Measurements from ENCODE around the gene COL4A3. TPM values are rescaled to one million over a fixed set of nuclear protein-coding genes. Genes with fewer than 3 reads are reported as not detected.

Gene COL4A3
- polyA plus RNA-seq, 1 donor from 2014 or later, result 0.10 TPM

DNA sequence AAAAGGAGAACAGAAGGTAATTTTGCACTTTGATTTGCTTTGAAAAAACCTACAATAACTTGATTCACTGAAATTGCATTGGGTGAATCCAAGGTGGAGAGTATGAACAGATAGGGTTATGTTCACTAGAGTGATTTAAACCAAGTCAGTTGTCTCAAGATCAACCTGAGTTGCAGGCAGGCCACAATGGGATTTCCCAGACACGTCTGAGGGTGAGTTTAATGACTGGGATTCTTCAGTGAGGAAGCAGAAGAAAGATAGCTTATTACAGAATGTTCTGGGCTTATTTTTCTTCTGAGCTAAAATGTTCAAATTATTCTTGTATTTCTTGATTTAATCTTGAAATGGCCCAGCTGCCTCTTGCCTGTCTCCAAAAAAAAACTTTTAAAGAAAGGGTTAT is 20.5 kb upstream of the COL4A3 start:
- H2AFZ ChIP-seq (ENCODE audit: low read depth, low read length), result no peak overlapping the region
- H3K9me2 ChIP-seq (ENCODE audit: insufficient read depth, low read length), result no peaks in the 10 kb centered on the region
- H3K27ac ChIP-seq (ENCODE audit: low read length), result no peak overlapping the region
- H3F3A ChIP-seq (ENCODE audit: insufficient read depth, low read length, poor library complexity, severe bottlenecking), result no peaks in the 10 kb centered on the region
- no peaks in the 10 kb centered on the region for H4K20me1 ChIP-seq (ENCODE audit: insufficient read depth)
- no peaks in the 10 kb centered on the region for H3K36me3 ChIP-seq (ENCODE audit: insufficient read depth, low read length)
- TF ChIP-seq TAF1 (IDR thresholded peaks at IDR 0.05; ENCODE audit: low read depth), result no peak
- TF ChIP-seq POLR2AphosphoS5 (IDR thresholded peaks at IDR 0.05), result no peak
- TF ChIP-seq SMC3 (conservative IDR thresholded peaks at IDR 0.05; ENCODE audit: poor library complexity), result no peak
- TF ChIP-seq RAD21 (conservative IDR thresholded peaks at IDR 0.05), result no peak
- TF ChIP-seq MXI1 (conservative IDR thresholded peaks at IDR 0.05; ENCODE audit: poor library complexity, severe bottlenecking), result no peak
- TF ChIP-seq, protein P1, sequence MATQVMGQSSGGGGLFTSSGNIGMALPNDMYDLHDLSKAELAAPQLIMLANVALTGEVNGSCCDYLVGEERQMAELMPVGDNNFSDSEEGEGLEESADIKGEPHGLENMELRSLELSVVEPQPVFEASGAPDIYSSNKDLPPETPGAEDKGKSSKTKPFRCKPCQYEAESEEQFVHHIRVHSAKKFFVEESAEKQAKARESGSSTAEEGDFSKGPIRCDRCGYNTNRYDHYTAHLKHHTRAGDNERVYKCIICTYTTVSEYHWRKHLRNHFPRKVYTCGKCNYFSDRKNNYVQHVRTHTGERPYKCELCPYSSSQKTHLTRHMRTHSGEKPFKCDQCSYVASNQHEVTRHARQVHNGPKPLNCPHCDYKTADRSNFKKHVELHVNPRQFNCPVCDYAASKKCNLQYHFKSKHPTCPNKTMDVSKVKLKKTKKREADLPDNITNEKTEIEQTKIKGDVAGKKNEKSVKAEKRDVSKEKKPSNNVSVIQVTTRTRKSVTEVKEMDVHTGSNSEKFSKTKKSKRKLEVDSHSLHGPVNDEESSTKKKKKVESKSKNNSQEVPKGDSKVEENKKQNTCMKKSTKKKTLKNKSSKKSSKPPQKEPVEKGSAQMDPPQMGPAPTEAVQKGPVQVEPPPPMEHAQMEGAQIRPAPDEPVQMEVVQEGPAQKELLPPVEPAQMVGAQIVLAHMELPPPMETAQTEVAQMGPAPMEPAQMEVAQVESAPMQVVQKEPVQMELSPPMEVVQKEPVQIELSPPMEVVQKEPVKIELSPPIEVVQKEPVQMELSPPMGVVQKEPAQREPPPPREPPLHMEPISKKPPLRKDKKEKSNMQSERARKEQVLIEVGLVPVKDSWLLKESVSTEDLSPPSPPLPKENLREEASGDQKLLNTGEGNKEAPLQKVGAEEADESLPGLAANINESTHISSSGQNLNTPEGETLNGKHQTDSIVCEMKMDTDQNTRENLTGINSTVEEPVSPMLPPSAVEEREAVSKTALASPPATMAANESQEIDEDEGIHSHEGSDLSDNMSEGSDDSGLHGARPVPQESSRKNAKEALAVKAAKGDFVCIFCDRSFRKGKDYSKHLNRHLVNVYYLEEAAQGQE (IDR thresholded peaks at IDR 0.05; ENCODE audit: borderline replicate concordance), result no peak
- TF ChIP-seq EZH2 (IDR thresholded peaks at IDR 0.05; ENCODE audit: borderline replicate concordance, insufficient read depth, low read length, poor library complexity, severe bottlenecking), result no peak
- no peak for TF ChIP-seq EP300 (conservative IDR thresholded peaks at IDR 0.05; ENCODE audit: poor library complexity, severe bottlenecking)
- TF ChIP-seq, protein P2, sequence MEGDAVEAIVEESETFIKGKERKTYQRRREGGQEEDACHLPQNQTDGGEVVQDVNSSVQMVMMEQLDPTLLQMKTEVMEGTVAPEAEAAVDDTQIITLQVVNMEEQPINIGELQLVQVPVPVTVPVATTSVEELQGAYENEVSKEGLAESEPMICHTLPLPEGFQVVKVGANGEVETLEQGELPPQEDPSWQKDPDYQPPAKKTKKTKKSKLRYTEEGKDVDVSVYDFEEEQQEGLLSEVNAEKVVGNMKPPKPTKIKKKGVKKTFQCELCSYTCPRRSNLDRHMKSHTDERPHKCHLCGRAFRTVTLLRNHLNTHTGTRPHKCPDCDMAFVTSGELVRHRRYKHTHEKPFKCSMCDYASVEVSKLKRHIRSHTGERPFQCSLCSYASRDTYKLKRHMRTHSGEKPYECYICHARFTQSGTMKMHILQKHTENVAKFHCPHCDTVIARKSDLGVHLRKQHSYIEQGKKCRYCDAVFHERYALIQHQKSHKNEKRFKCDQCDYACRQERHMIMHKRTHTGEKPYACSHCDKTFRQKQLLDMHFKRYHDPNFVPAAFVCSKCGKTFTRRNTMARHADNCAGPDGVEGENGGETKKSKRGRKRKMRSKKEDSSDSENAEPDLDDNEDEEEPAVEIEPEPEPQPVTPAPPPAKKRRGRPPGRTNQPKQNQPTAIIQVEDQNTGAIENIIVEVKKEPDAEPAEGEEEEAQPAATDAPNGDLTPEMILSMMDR (IDR thresholded peaks at IDR 0.05; ENCODE audit: poor library complexity, severe bottlenecking), result no peak
- no peak overlapping the region for H3K4me2 ChIP-seq (ENCODE audit: low read length)
- H3K9ac ChIP-seq (ENCODE audit: low read length), result no peak overlapping the region
- no peaks in the 10 kb centered on the region for H3K79me2 ChIP-seq (replicated peaks; ENCODE audit: insufficient read depth, low read length)
- H3K27me3 ChIP-seq (ENCODE audit: insufficient read depth, low read depth, low read length), result no peaks in the 10 kb centered on the region
- no peak overlapping the region for H3K4me3 ChIP-seq (ENCODE audit: low read length)
- H3K9me3 ChIP-seq (ENCODE audit: low read length), result no peaks in the 10 kb centered on the region

DNA sequence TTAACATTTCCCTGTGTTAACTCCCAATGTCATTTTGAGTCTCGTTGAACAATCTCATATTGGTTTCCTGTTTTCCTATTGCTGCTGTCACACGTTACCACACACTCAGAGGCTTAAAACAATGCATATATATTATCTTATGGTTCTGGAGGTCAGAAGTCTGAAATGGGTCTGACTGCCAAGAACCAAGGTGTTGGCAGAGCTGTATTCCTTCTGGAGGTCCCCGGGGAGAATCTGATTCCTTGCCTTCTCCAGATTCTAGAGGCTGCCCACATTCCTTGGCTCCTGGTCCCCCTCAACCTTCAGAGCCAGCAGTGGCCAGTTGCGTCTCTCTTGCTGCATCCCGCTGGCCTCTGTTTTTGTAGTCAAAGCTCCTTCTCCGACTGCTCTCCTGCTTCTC is 18.0 kb upstream of the COL4A3 start:
- no peaks in the 10 kb centered on the region for H3F3A ChIP-seq (ENCODE audit: insufficient read depth, low read length, poor library complexity, severe bottlenecking)
- no peak overlapping the region for H3K9ac ChIP-seq (ENCODE audit: low read length)
- no peaks in the 10 kb centered on the region for H3K36me3 ChIP-seq (ENCODE audit: insufficient read depth, low read length)

More for the DNA sequence above, 18.0 kb upstream of the COL4A3 start:
- Histone ChIP-seq H3K4me3 (ENCODE audit: low read length) (no peak overlapping the region), H3K9me3 (ENCODE audit: low read length) (no peaks in the 10 kb centered on the region), H3K4me2 (ENCODE audit: low read length) (no peak overlapping the region), H3K79me2 (replicated peaks; ENCODE audit: insufficient read depth, low read length) (no peaks in the 10 kb centered on the region), H3K9me2 (ENCODE audit: insufficient read depth, low read length) (no peaks in the 10 kb centered on the region), H3K27ac (ENCODE audit: low read length) (no peak overlapping the region), H3K27me3 (ENCODE audit: insufficient read depth, low read depth, low read length) (no peaks in the 10 kb centered on the region), H2AFZ (ENCODE audit: low read depth, low read length) (no peak overlapping the region), H4K20me1 (ENCODE audit: insufficient read depth) (no peaks in the 10 kb centered on the region)
- TF ChIP-seq TAF1 (IDR thresholded peaks at IDR 0.05; ENCODE audit: low read depth), result no peak
- no peak for TF ChIP-seq MXI1 (conservative IDR thresholded peaks at IDR 0.05; ENCODE audit: poor library complexity, severe bottlenecking)
- TF ChIP-seq EZH2 (IDR thresholded peaks at IDR 0.05; ENCODE audit: borderline replicate concordance, insufficient read depth, low read length, poor library complexity, severe bottlenecking), result no peak

All from neural cell (in vitro differentiated cells).